HG03558 (cell line): ENCODE results near the gene CDKN3.
"Not testable (repeated sequence)": the region's sequence is repeated elsewhere in the genome, so short reads cannot be mapped to it uniquely, and the experiment has no call there.

Experiments used
- ATAC-seq: cut with Tn5 transposase; IDR thresholded peaks from one replicate; pipeline ENCODE4 v1.9.1; 2021; ENCODE audit warnings: moderate number of reproducible peaks; ENCODE audit not compliant: unreplicated experiment; ENCODE audit errors: extremely low read depth

The CDKN3 gene

GRCh38 chr14:54420478-54421142, 23.8 kb downstream of the CDKN3 start:
- ATAC-seq: no peak

DNA sequence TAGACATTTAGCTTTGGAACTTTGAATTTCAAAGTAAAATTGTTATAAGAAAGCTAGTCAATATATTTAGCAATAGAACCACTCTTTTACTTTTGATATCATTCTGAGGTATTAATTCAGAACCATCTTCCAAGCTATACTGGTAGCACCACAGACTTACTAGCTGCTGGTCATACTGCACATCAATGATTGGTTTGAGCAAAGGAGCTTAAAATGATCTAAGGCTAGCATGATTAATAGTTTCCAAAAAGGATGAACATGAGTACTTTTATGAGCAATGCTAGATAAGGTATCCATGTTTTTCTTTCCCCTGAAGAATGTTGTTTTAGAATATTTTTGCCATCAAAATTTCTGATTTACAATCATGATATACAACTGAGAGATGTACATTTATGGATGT, 27.2 kb downstream of the CDKN3 start:
- no peak for ATAC-seq

- ATAC-seq: no peak
These were observed 27.7 kb downstream of the CDKN3 start for GRCh38 chr14:54424479-54424901.

- ATAC-seq: no peak
These were observed 28.3 kb downstream of the CDKN3 start for GRCh38 chr14:54425068-54425467.

DNA sequence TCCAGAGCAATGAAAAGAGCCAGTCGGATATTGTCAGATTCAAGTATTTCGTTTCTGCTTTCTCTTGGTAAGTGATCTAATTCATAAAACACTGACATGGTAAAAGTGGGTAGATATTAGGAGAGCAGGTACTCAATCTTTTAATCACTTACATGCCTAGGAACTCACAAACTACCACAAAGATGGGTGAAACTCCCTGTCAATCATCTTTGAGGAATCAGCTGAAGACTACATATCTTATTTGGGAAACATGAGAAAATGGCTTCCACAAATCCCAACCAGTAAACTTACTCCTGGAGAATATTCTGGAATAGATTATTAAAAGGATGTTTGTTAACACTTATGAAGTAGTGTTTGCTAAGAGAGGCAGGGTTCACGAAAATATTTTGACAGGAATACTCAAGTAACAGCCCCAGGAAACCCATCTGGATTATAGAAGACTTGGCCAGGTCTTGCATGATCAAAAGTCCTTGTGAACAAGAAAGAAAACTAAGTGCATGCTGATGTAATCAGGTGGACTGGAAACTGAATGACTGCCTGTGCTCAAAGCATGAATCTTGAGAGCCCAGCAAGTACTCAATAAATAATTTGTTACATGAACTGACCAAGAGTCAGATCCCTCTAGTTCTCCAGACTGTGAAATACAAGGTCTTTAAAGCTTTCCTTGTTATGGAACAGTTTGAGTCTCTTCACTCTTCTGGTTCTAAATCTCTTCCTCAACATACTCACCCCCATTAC, 28.9 kb downstream of the CDKN3 start:
- no peak for ATAC-seq

DNA sequence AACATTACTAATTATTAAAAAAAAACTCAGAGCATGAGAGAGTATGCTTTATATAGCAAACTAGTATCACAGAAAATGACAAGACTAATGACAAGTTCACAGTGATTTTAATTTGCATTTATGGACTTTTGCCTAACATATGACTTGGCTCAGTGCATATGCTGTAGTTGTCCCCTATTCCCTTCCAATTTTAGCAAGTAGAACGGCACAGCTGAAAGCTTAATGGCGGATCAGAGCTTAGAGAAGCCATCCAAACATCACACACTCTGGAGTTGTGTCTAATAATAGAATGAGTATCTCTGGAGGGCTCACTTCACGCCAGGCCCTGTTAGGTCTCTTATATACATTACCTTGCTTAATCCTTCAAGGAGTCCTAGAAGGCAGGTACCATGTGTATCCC, 31.1 kb downstream of the CDKN3 start:
- no peak for ATAC-seq

GRCh38 chr14:54428527-54428926, 31.7 kb downstream of the CDKN3 start:
- no peak for ATAC-seq

- ATAC-seq: peak; percentile 46
These were observed 38.7 kb downstream of the CDKN3 start for GRCh38 chr14:54435500-54435981.

DNA sequence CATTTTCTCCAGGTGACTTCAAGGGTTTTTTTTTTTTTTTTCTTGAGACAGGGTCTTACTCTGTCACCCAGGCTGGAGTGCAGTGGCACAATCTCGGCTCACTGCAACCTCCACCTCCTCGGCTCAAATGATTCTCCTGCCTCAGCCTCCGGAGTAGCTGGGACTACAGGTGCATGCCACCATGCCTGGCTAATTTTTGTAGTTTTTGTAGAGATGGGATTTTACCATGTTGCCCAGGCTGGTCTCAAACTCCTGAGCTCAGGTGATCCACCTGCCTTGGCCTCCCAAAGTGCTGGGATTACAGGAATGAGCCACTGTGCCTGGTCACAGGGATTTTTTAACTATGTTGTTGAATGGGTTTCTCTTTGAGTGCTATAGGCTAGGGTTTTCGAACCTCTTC, 41.1 kb downstream of the CDKN3 start:
- ATAC-seq: not testable (repeated sequence)

DNA sequence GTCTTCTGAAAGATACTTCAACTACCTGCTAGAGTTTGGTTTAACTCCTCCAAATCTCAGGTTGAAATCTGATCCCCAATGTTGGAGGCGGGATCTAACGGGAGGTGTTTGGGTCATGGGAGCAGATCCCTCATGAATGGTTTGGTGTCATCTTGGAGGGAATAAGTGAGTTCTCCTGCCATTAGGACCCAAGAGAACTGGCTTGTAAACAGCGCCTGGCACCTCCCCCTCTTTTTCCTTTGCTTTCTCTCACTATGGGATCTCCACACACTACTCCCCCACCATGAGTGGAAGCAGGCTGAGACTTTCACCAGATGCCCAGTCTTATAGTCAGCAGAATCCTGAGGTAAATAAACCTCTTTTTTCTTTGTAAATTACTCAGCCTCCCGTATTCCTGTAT, 41.9 kb downstream of the CDKN3 start:
- ATAC-seq: no peak

- no peak for ATAC-seq
These were observed 43.2 kb downstream of the CDKN3 start for GRCh38 chr14:54440037-54440436.

DNA sequence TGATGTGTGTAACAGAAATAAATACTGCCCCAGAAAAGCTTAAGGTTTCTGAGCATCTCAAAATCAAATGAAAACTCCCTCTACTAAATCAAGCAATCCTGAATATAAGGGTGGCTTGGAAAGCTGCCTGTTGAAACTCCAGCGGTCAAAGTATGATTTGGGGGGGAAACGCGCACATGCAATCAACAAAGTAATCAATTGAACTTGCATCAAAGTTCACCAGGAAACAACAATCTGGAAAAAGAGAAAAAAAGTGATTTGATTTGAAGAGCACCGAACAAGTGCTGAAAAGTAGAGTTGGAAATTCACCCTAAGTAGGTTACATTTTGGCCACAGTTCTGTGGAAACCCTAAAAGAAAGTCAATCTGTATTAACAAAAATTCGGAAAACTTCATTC, 43.7 kb downstream of the CDKN3 start:
- no peak for ATAC-seq

GRCh38 chr14:54440873-54441868, 44.4 kb downstream of the CDKN3 start, which contains the start of gene CNIH1:
TSS of gene CNIH1 (minus strand) at chr14:54441374. CDS start at chr14:54441327, 47 bp downstream.
- ATAC-seq: peak; percentile 80

DNA sequence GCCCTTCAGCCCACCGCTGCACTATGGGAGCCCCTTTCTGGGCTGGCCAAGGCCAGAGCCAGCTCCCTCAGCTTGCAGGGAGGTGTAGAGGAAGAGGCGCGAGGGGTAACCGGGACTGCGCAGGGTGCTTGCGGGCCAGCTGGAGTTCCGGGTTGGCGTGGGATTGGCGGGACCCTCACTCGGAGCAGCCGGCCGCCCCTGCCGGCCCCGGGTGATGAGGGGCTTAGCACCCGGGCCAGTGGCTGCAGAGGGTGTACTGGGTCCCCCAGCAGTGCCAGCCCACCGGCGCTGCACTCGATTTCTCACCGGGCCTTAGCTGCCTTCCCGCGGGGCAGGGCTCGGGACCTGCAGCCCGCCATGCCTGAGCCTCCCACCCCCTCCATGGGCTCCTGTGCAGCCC, 46.2 kb downstream of the CDKN3 start:
- ATAC-seq: not testable (repeated sequence)

DNA sequence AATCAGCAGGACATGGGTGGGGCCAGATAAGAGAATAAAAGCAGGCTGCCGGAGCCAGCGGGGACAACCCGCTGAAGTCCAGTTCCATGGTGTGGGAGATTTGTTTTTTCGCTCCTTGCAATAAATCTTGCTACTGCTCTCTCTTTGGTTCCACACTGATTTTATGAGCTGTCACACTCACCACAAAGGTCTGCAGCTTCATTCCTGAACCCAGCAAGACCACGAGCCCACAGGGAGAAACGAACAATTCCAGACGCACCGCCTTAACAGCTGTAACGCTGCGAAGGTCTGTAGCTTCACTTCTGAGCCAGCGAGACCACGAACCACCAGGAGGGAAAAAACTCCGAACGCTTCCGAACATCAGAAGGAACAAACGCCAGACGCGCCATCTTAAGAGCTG, 47.2 kb downstream of the CDKN3 start:
- no peak for ATAC-seq

DNA sequence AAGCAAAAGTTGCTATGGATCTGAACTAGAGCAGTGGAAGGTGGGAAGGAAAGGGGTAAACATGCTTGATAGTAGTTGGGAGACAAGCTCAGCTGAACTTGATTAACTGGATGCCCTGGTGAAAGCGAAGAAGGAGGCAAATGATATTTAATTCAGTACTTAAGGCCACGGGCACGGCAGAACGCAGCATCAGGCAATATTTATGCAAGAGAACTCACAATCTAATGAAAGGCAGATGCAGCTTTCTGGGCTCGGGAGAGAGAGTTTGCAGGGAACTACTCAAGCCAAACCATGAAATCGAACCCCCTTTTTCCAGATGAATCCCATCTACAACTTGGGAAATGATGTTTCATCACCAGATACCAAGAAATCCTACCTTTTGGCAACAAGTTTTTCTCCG, 47.9 kb downstream of the CDKN3 start:
- no peak for ATAC-seq

DNA sequence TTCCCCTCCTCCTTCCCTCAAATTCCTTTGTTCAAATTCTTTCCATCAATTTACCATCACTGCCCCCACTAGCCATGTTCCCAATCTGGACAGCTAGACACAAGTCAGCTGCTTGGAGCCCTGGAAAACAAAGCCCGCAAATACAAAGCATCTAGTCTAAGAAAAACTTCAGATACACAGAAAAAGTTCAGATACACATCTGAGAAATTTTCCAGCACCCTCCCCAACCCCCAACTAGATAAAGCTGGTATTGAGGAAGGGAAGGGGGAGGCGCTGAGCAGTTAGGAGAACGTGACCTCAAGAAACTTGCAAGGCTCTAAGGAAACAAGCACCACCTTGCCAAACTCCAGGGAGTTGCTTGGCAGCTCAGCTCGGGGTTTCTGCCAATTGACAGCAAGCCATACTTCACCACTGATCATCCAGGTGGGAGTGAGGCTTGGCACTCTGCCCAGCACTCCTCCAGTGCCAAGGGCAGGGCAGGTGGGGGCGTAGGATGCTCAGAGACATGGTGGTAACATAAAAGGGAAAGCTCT, 49.4 kb downstream of the CDKN3 start:
- no peak for ATAC-seq

DNA sequence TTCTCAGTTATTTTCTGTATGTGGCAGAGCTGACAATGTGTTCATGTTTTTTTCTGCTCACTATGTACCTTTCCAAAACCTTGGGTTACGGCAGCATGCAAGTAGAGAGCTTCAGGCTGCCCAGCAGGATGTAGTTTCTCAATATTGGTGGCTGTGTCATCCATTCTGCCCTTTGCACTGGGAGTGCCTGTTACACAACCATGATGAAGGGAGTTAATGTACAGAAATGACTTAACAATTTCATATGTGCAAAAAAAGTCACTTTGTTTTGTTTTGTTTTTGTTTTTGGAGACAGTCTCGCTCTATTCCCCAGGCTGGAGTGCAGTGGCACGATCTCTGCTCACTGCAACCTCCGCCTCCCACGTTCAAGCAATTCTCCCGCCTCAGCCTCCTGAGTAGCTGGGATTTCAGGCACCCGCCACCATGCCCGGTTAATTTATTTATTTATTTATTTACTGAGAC, 50.5 kb downstream of the CDKN3 start:
- no peak for ATAC-seq

- ATAC-seq: peak; percentile 65
These were observed 53.7 kb downstream of the CDKN3 start for GRCh38 chr14:54450535-54450934.

DNA sequence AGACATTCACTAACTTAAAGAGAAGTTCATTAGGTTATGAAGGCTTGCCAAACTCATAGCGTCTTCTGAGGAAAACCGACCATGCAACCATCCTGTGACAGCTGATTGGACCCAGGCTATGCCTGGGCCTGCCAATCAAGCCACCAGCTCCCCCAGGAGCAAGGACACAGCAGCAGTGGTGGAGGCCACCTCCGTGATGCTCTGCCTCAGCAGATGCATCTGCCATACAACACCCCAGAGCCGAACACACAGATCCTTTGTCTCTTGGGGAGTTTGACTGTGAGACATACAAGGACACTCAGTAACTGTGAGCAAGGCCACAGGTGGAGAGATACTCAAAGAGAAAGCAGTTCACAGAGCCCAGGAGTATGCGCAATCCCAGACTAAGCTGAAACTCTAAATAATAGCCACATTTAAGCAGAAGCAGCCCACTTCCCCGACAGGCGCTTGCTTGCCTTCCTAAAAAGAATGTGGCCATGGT, 54.4 kb downstream of the CDKN3 start:
- ATAC-seq: no peak
